ENCODE measurements around the gene CDK4. TPM values are rescaled to one million over a fixed set of nuclear protein-coding genes. Genes with fewer than 3 reads are reported as not detected.

Gene CDK4
- total RNA-seq, 2 donors from 2014 or later = 38.4 to 46.0 TPM

- DNase-seq (no peak), ATAC-seq (peak; percentile 18)
- intact Hi-C loops (cut with DNase I, micrococcal nuclease) = no loop called here
Observed at GRCh38 chr12:57759360-57759980, 7.4 kb upstream of the CDK4 start.

GRCh38 chr12:57758552-57759359 lies 6.6 kb upstream of the CDK4 start:
- DNase-seq (no peak), ATAC-seq (no peak)
- intact Hi-C loops (cut with DNase I, micrococcal nuclease) = no loop called here

- DNase-seq = no peak
- no peak for ATAC-seq
- intact Hi-C loops (cut with DNase I, micrococcal nuclease) = no loop called here
Observed at GRCh38 chr12:57757771-57758170, 5.7 kb upstream of the CDK4 start.

GRCh38 chr12:57756406-57757341 lies 4.6 kb upstream of the CDK4 start:
- no peak for ATAC-seq
- DNase-seq = peak in 1 of 2 donors; percentile 69
- intact Hi-C loops (cut with DNase I, micrococcal nuclease) = no loop called here

- intact Hi-C loops (cut with DNase I, micrococcal nuclease) = no loop called here
- peak; percentile 31 for ATAC-seq
- DNase-seq = peak; percentile 60 to 75
Observed at GRCh38 chr12:57755454-57756372, 3.6 kb upstream of the CDK4 start.

- intact Hi-C loops (cut with DNase I, micrococcal nuclease) = no loop called here
- ATAC-seq = no peak
- DNase-seq = no peak
Observed at GRCh38 chr12:57755194-57755453, 3.0 kb upstream of the CDK4 start.

- DNase-seq (peak; percentile 89 to 95), ATAC-seq (peak; percentile 59)
- intact Hi-C loops (cut with DNase I, micrococcal nuclease) = no loop called here
Observed at GRCh38 chr12:57754411-57755193, 2.5 kb upstream of the CDK4 start, which contains the start of gene MARCHF9. MARCHF9 (plus strand) TSS chr12:57755103; CDS start chr12:57755529, 426 bp downstream.

- DNase-seq (no peak), ATAC-seq (no peak)
Observed at GRCh38 chr12:57753756-57754337, 1.7 kb upstream of the CDK4 start.

GRCh38 chr12:57752668-57753000 lies 524 bp upstream of the CDK4 start:
- intact Hi-C loops (cut with DNase I, micrococcal nuclease) = no loop called here
- ATAC-seq (no peak), DNase-seq (no peak)

More at GRCh38 chr12:57753756-57754337, 1.7 kb upstream of the CDK4 start:
- intact Hi-C loops (cut with DNase I, micrococcal nuclease) = no loop called here

- ATAC-seq = no peak
- intact Hi-C loops (cut with DNase I, micrococcal nuclease) = no loop called here
- no peak for DNase-seq
Observed at GRCh38 chr12:57751432-57751787, 700 bp downstream of the CDK4 start.

- ATAC-seq = no peak
- intact Hi-C loops (cut with DNase I, micrococcal nuclease) = no loop called here
- DNase-seq = no peak
Observed at GRCh38 chr12:57750561-57751431, 1.3 kb downstream of the CDK4 start.

GRCh38 chr12:57749061-57749460 lies 3.0 kb downstream of the CDK4 start:
- ATAC-seq = no peak
- DNase-seq = no peak

GRCh38 chr12:57746025-57746424 lies 6.1 kb downstream of the CDK4 start:
- intact Hi-C loops (cut with DNase I, micrococcal nuclease) = no loop called here
- DNase-seq (no peak), ATAC-seq (no peak)

More at GRCh38 chr12:57749061-57749460, 3.0 kb downstream of the CDK4 start:
- intact Hi-C loops (cut with DNase I, micrococcal nuclease) = no loop called here

- intact Hi-C loops (cut with DNase I, micrococcal nuclease) = no loop called here
- DNase-seq (no peak), ATAC-seq (peak; percentile 8)
Observed at GRCh38 chr12:57745485-57745881, 6.6 kb downstream of the CDK4 start.

- ATAC-seq = peak; percentile 92
- peak; percentile 98 to 99 for DNase-seq
- intact Hi-C loops (cut with DNase I, micrococcal nuclease) = no loop called here
Observed at GRCh38 chr12:57744777-57745484, 7.2 kb downstream of the CDK4 start, which contains the start of gene TSPAN31. TSPAN31 (plus strand) TSS chr12:57745039; CDS start chr12:57745155, 116 bp downstream.

GRCh38 chr12:57744194-57744776 lies 7.8 kb downstream of the CDK4 start:
- peak; percentile 67 for ATAC-seq
- DNase-seq = peak; percentile 79 to 81
- intact Hi-C loops (cut with DNase I, micrococcal nuclease) = no loop called here

Data from left colon (tissue), 2 donors.